HFFc6 (cell line): ENCODE results near the gene LEKR1. TPM values are rescaled to one million over a fixed set of nuclear protein-coding genes. Genes with fewer than 3 reads are reported as not detected.

Experiments
- DNase-seq: peaks from one replicate; pipeline ENCODE4 v3.0.0-alpha.2; 2018
- H3K27ac Mint-ChIP-seq: 2 replicates; pipeline ENCODE4 v1.8.0; 2020; ENCODE audit warnings: mild to moderate bottlenecking, mixed read lengths
- H3K27me3 Mint-ChIP-seq: 2 replicates; pipeline ENCODE4 v1.8.0; 2021; ENCODE audit warnings: mild to moderate bottlenecking, moderate library complexity, mixed read lengths; ENCODE audit not compliant: insufficient read depth
- H3K36me3 Mint-ChIP-seq: 2 replicates; pipeline ENCODE4 v1.8.0; 2021; ENCODE audit warnings: low read depth, mixed read lengths
- H3K4me1 Mint-ChIP-seq: 2 replicates; pipeline ENCODE4 v1.8.0; 2020; ENCODE audit warnings: low read depth, mixed read lengths
- H3K4me3 Mint-ChIP-seq: 2 replicates; pipeline ENCODE4 v1.8.0; 2020; ENCODE audit warnings: mild to moderate bottlenecking, moderate library complexity, mixed read lengths
- H3K9me3 Mint-ChIP-seq: 2 replicates; pipeline ENCODE4 v1.8.0; 2020; ENCODE audit warnings: mild to moderate bottlenecking, mixed read lengths
- CTCF ChIP-seq: fragments of 200-600 bp; sonication (generic); IDR thresholded peaks from 2 replicates; pipeline ENCODE4 v1.5.0; 2021; ENCODE audit warnings: antibody characterized with exemption, mild to moderate bottlenecking
- total RNA-seq, 6 experiments: library from RNA; stranded (reverse); fragmentation: NEBNext Ultra II Directional; extraction: Animal tissue kit (Norgen Biotek cat#: 25700); gene quantifications; 2 replicates in 1 of 6; 3 replicates in 5 of 6; pipeline ENCODE4 v1.2.3, GENCODE V29; 2021

The LEKR1 gene
- total RNA-seq, 6 experiments from 2014 or later, result 0.40 to 1.0 (median 0.77) TPM

- Mint-ChIP-seq H3K27ac (peak overlapping the region; percentile 82), H3K4me1 (peaks cover 73% of the 10 kb centered on the region), H3K27me3 (peaks cover 4% of the 10 kb centered on the region; the same call in 1 of the 2 replicates), H3K9me3 (no peaks in the 10 kb centered on the region), H3K36me3 (no peaks in the 10 kb centered on the region), H3K4me3 (peak overlapping the region; percentile 78)
- peak; percentile 60 for DNase-seq
- TF ChIP-seq CTCF, result peak; percentile 62
These were observed 251.4 kb downstream of the LEKR1 start for GRCh38 chr3:157077565-157077991.

- TF ChIP-seq CTCF, result no peak
- Mint-ChIP-seq H3K27me3 (peaks cover 4% of the 10 kb centered on the region; the same call in 1 of the 2 replicates), H3K4me3 (peak overlapping the region; percentile 78), H3K27ac (peak overlapping the region; percentile 82), H3K36me3 (no peaks in the 10 kb centered on the region), H3K4me1 (peaks cover 80% of the 10 kb centered on the region), H3K9me3 (no peaks in the 10 kb centered on the region)
- peak; percentile 32 for DNase-seq
These were observed 252.1 kb downstream of the LEKR1 start for GRCh38 chr3:157078131-157078810.

- no peak for DNase-seq
- H3K9me3 Mint-ChIP-seq, result no peaks in the 10 kb centered on the region
- TF ChIP-seq CTCF, result no peak
- H3K36me3 Mint-ChIP-seq, result no peaks in the 10 kb centered on the region
- peaks cover 4% of the 10 kb centered on the region; the same call in 1 of the 2 replicates for H3K27me3 Mint-ChIP-seq
- peaks cover 78% of the 10 kb centered on the region for H3K4me1 Mint-ChIP-seq
- H3K27ac Mint-ChIP-seq, result peak overlapping the region; percentile 22; the same call in 1 of the 2 replicates
- no peak overlapping the region for H3K4me3 Mint-ChIP-seq
These were observed 252.6 kb downstream of the LEKR1 start for GRCh38 chr3:157078811-157079185.

- Mint-ChIP-seq H3K27ac (peak overlapping the region; percentile 97), H3K27me3 (peaks cover 4% of the 10 kb centered on the region; the same call in 1 of the 2 replicates), H3K4me3 (no peak overlapping the region), H3K9me3 (no peaks in the 10 kb centered on the region), H3K4me1 (peaks cover 75% of the 10 kb centered on the region), H3K36me3 (no peaks in the 10 kb centered on the region)
- DNase-seq, result no peak
- TF ChIP-seq CTCF, result no peak
These were observed 253.7 kb downstream of the LEKR1 start for GRCh38 chr3:157079676-157080369.

GRCh38 chr3:157081626-157082210 lies 255.6 kb downstream of the LEKR1 start:
- Mint-ChIP-seq H3K36me3 (no peaks in the 10 kb centered on the region), H3K27me3 (peaks cover 4% of the 10 kb centered on the region; the same call in 1 of the 2 replicates), H3K4me3 (peak overlapping the region; percentile 72), H3K4me1 (peaks cover 67% of the 10 kb centered on the region), H3K27ac (peak overlapping the region; percentile 97), H3K9me3 (no peaks in the 10 kb centered on the region)
- DNase-seq, result peak; percentile 98
- peak; percentile 100 for TF ChIP-seq CTCF
